GM18517 (cell line): Measurements from ENCODE around the gene KMT2C.
A peak's percentile ranks its signal among the peaks of the same experiment; 100 is the strongest.
"Not testable (repeated sequence)": the region's sequence is repeated elsewhere in the genome, so short reads cannot be mapped to it uniquely, and the experiment has no call there.

Experiments
- ATAC-seq: cut with Tn5 transposase; IDR thresholded peaks from one replicate; pipeline ENCODE4 v1.9.1; 2021; ENCODE audit warnings: mild to moderate bottlenecking, moderate library complexity; ENCODE audit not compliant: unreplicated experiment

Gene KMT2C

DNA sequence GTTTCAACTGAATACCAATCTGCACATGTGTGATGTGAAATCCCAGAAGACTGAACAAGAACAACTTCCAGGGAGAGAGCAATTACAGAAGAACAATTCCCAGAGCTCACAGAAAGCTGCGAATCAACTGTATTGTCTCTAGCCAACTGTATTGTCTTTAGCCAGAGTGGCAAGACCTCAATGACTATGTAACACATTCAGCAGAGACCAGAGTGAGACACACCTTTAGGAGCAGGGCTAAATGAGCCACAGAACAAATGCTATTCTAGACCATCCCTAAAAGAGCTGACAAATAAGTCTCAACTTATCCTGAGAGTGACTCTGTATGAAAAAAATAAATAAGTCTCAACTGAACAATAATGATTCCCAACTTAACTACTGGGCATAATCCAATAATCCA is 72.0 kb downstream of the KMT2C start:
- ATAC-seq = no peak

GRCh38 chr7:152362128-152362926 is 73.5 kb downstream of the KMT2C start:
- no peak for ATAC-seq

DNA sequence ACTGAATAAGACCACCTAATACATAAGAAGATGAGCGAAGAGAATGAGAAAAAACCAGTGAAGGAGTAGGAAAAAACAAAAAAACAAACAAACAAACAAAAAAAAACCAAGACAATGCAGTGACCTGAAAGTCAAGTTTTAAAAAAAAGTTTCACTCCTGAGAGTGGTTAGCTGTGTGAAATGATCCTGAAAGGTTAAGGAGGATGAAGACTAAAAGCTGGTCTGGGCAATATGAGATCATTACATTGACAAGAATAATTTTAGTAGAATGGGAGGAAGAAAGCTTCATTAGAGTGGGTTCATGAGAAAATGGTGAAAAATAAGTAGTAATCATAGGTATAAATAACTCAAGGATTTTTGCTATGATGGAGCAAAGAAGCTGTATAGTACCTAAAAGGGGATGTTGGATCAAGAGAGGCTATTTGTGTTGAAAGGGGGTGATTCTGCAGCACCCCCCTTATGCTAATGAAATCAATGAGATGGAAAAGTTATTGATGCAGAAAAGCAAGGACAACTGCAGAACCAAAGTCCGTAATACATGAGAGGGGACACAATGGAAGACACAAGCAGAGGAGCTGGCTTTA is 80.2 kb downstream of the KMT2C start:
- ATAC-seq = peak; percentile 57

- no peak for ATAC-seq
Observed at GRCh38 chr7:152354061-152354460, 81.7 kb downstream of the KMT2C start.

GRCh38 chr7:152353281-152353680 is 82.5 kb downstream of the KMT2C start:
- ATAC-seq = not testable (repeated sequence)

- ATAC-seq = not testable (repeated sequence)
Observed at GRCh38 chr7:152351747-152352146, 84.1 kb downstream of the KMT2C start.

- ATAC-seq = no peak
Observed at GRCh38 chr7:152351168-152351567, 84.6 kb downstream of the KMT2C start.

- no peak for ATAC-seq
Observed at GRCh38 chr7:152347888-152348287, 87.9 kb downstream of the KMT2C start.

- no peak for ATAC-seq
Observed at GRCh38 chr7:152344253-152344652, 91.5 kb downstream of the KMT2C start.

DNA sequence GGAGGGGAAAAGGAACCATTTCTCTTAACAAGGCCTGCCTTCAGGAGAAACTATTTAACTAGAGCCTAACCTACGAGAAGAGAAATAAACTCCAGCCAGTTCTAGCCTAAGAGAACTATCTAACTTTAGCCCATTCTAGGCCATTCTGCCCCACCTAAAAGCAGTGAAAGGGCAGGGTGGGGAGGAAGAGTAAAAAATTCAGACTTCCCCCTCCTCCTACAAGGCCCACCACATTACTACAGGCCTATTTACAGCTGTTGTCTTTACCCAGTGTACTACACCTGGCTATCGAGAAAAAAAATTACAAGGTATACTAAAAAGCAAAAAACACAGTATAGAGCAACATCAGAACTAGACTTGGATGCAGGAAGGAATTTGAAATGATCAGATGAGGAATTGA is 93.0 kb downstream of the KMT2C start:
- ATAC-seq = no peak

- ATAC-seq = no peak
Observed at GRCh38 chr7:152341914-152342236, 93.9 kb downstream of the KMT2C start.

GRCh38 chr7:152341039-152341913 is 94.5 kb downstream of the KMT2C start:
- peak; percentile 54 for ATAC-seq

DNA sequence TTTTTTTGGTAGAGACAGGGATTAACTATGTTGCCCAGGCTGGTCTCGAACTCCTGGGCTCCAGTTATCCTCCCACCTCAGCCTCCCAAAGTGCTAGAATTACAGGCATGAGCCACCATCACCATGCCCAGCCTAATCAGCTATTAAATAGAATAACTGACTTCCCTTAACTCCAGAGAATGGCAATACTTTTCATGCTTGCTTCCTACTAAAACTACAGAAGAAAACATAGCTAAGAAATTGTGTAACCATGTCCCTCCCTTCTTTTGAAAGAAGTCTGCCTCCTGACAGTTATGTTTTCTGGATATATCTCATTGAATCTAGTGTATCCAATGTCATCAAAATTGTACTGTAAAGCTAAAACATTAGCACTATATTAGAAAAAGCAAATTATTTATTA is 95.6 kb downstream of the KMT2C start:
- ATAC-seq = no peak

GRCh38 chr7:152338561-152338960 is 97.2 kb downstream of the KMT2C start:
- no peak for ATAC-seq

- ATAC-seq = peak; percentile 58
Observed at GRCh38 chr7:152336754-152337368, 98.9 kb downstream of the KMT2C start.

DNA sequence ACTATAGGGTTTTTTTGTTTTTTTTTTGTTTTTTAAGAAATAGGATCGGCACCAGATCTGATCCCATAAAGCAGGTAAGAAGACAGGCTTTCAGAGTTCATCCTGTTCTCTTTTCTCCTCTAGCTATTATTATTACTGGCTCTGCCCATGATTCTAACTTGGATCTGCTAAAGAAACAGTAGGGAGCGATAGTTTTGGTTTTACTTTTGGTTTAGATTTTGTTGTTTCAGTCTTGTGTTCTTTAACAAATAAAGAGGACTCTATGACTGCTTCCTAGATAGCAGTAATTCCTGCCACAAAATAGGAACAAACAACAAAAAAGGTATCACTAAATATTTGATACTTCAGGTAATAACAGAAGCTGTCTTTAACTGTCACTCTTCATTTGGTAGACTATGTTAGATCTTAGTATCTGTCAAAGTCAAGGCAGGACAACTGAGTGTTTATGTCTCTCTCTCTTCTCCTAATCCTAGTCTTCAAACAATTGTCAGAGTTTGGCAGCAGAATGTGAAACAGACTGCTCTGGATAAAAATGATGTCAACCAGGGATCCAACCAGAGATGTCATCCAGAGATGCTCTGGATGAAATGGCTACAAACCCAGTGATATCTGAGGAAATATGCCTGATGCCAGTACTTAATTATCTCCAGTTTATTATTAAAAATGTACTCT is 99.8 kb downstream of the KMT2C start:
- peak; percentile 53 for ATAC-seq

- no peak for ATAC-seq
Observed at GRCh38 chr7:152333134-152333533, 102.7 kb downstream of the KMT2C start.

- no peak for ATAC-seq
Observed at GRCh38 chr7:152330827-152331226, 105.0 kb downstream of the KMT2C start.

- ATAC-seq = no peak
Observed at GRCh38 chr7:152329469-152329868, 106.3 kb downstream of the KMT2C start.

GRCh38 chr7:152328234-152328633 is 107.6 kb downstream of the KMT2C start:
- ATAC-seq = no peak

DNA sequence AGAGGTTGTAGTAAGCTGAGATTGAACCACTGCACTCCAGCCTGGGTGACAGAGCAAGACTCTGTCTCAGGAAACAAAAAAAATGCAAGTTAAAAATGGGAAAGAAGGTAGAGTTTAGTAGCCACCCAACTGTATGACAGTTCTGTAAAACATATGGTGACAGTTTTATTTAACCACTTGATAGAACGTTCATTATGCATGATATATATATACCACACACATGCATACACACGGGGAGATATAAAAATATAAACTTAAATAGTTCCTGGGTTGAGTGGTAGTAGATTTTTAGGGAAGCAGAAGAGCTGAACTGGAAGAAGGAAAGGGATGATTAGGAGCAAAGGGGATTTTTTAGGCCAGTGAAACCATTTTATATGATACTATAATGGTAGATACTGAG is 120.0 kb downstream of the KMT2C start:
- ATAC-seq = no peak
